GM21737 (cell line): ENCODE results near the gene SIVA1.

Experiments
- ATAC-seq: cut with Tn5 transposase; IDR thresholded peaks from one replicate; pipeline ENCODE4 v1.9.1; 2021; ENCODE audit warnings: mild to moderate bottlenecking, moderate library complexity; ENCODE audit not compliant: unreplicated experiment

Gene SIVA1

DNA sequence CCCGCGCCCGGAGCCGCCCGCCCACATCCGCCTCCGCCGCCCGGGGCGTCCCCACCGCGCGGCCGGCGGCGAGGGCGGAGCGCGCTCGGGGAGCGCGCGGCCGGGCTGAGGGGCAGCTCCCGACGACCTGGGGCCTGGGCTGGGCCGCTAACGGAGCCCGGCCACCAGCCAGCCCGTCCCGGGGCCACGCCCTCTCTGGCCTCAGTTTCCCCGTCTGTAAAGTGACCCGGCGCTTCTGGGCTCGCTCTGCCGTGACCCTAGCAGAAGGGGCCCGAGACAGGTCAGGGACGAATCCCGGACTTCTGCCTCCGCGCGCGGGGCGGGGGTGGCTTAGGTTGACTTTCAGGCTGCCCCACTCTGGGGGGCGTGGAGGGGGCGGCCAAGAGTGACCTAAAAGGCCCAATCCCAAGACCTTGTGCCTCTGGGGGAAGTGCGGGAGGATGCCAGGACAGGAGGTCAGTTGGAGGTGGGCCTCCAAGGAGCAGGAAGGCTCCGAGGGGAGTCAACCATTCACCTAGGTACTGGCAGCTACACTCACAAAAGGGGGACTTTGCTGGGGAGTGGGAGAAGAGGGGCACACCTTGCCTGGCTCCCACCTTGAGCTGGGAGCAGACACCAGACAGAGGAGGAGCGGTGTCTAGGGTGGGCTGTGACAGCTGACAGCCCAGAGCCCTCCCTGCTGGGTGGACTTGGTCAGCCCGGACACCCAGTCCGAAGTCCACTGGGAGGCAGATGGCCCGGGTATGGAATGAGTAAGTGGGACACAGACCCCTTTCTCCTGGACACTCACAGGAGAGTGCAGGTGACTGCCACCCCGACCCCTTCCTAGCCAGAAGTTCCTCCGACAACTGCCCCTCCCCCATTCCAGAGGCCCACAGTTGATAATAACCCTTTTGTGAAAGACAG lies 43.1 kb downstream of the SIVA1 start:
- peak; percentile 36 for ATAC-seq

DNA sequence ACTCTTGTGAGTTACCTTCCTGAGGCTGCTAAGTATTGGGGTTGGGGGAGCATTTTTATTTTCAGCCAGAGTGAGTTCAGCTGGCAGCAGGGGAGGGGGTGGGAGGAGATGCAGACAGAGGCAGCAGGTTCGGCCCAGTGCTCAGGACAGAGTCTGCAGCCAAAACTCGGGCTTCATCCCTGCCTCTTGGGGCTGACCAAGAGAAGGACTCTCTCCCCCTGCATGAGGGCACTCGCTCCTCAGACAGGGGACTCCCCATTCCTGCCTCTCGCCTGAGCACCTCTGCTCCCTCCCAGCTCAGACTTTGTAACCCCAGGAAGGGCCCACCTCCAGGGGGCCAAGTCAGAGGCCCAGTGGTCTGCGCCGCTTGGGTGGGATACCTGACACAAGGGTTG lies 43.7 kb downstream of the SIVA1 start:
- ATAC-seq = no peak

DNA sequence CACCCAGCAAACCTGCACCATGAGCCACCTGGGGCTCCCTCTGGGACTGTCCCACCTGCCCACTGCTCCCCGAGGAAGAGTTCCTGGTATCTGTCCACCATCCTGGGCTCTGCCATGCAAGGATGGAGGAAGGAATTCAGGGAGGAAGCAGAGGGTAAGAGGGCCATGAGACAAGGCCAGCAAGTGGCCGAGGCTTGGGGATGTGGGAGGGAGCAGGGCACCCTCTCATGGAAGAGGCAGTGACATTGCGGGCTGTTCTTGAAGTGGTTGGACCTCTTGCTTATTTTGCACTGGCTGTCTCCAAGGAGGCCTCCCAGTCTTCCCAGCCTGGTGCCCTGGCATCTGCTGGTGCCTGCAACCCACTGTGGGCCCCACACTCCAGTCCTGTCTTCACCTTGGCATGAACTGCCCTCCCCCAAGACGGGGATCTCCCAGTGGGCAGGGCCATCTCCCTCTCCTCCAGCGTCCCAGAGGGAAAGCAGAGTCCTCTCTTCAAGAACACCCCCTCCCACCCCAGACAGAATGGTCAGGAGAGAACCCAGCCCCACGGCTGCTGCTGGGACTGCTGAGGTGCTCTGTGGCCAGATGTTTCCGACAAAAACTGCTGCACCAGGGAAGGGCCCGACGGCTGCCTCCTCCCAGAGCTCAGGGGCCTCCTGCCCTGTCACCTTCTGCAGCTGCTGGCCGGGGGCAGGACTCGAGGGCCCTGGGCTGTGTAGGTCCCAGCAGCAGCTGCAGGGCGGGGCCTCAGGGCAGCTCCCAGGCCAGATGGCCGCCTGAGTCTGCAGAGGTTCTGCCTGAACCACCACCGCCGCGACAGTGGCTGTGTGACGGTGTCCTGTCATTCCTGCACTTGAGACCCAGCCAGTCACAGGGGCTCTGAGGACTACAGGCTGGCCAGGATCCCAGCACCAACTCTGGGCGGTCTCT lies 44.4 kb downstream of the SIVA1 start:
- ATAC-seq = no peak

DNA sequence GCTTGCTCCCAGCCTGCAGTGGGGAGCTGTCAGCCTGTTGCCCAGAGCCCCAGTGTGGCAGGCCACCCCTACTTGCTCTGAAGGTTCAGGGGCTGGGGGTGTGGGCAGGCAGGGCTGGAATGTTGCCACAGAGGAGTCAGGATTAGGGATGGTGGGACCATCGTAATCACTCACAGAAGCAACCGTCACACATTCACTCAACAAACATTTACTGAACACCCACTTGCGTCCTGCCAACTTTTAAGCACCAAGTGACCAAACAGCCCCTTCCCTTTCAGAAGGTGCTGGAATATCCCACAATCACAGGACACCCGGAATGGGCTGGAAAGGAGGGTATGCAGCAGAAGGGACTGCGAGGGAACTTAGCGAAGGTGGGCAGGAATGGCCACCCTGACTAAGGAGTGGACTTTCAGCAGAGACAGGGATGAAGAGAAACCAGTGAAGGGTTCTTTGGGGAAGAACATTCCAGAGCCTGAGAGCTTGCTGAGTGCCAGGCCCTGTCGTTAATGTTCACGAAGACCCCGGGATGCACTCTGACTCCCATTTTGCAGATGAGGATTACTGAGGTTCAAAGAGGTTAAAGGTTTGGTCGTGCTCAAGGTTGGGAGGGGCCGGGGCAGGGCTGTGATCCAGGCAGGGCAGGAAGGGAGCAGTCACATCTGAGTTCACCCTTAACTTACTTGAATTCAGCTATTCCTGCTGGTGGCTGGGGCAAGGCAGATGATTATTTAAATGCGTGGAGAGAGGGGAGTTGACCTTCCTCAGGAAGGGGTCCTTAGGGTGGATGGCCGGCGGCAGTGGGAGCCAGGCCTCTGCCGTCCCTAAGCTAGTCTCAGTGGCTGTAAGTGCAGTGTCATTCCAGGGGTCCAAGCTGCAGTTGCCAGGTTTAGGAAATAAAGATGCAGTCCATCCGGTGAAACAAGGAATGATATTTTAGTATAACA lies 45.6 kb downstream of the SIVA1 start:
- no peak for ATAC-seq

DNA sequence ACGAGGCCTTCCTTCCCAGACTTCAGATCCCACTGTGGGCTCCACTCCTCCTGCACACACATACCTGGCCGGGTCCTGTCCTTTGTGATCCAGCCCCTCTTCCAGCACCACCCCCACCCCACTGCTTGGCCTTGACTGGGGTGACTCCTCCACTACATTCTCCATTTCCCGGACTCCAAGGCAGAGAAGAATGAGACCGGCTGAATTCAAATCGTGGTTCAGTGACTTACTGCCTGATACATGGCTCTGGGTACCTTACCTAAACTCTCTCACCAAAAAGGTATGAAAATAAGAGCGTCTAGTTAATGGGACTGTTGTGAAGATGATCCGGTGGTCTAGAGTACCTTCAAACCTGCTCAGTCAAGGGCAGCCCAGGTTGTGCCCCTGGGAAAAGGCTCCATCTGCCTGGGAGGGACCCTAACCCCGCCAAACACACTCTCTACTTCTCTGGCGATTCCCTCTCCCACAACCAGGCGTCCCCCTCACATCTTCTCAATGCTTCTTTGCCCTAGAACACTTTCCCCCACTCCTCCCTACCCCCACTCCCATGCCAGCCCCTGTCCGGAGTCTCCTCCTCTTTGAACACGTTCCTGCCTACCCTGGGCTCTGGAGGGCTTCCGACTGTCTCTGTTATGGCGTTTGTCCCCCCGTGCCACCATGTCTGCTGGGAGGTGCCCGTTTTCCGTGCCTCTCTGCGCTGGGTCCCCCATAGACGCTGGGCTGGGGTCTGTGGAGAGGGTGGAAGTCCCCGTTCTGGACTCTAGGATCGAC lies 46.5 kb downstream of the SIVA1 start:
- no peak for ATAC-seq

DNA sequence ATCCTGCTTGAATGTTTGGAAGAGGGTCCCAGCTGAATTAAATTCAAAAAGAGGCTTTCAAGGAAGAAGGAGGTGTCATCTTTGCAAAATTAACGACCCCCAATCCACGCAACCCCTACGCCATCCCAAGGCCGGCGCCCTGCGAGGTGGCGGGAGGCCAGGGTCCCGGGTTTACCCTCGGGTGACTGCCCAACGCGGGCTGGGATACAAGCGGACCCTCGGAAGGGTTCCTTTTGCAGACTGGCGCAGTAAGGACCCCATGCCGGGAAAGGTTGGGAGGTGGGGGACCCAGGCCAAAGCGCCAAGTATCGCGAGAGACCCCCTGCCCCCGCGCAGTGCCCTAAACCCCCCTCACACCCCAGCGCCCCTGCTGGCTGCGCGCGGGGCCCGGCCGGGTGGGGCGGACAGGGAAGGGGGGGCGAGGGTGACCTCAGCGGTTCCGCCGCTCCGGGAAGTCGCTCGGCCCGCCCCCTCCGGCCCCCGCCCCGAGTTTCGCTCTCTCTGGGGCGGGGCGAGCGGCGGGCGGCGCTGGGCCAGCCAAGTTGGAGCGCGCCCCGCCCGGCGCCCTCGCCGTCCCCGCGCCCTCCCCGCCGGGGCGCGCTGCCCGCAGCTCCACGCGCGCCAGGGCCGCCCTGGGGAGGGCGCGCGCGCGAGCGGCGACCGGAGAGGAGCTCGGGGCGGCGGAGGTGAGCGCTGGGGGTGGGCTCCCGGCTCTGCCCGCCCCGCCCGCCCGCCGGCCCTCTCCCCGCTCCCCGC lies 47.2 kb downstream of the SIVA1 start:
- ATAC-seq = peak; percentile 50

DNA sequence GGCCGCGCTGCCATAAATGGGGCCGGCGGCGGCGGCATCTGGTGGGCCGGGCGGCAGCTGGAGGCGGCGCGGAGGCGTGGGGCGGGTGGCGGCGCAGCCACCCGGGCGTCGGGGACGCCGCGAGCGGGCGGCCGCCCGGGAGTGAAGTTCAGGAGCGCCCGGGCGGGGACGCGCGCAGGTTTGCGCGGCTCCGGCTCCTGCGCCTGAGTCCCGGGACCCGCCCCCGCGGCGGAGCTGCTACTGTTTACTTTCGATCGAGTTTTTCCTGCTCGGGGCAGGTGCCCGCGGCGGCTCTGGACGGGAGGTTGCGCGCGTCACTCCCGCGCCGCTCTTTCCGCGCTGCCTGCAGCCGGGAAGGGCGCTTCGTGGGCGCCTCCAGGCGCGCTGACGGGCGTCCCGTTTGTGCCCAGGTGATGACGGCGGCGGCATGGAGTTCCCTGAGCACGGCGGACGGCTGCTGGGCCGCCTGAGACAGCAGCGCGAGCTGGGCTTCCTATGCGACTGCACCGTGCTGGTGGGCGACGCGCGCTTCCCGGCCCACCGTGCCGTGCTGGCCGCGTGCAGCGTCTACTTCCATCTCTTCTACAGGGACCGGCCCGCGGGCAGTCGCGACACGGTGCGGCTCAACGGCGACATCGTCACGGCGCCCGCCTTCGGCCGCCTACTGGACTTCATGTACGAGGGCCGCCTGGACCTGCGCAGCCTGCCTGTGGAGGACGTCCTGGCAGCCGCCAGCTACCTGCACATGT lies 48.0 kb downstream of the SIVA1 start, which contains the start of gene ZBTB42:
Gene ZBTB42, plus strand, starts transcription at position 331 of the 749 bp plus-strand sequence. Its CDS starts 97 bp downstream, at position 428.
- ATAC-seq = peak; percentile 29

DNA sequence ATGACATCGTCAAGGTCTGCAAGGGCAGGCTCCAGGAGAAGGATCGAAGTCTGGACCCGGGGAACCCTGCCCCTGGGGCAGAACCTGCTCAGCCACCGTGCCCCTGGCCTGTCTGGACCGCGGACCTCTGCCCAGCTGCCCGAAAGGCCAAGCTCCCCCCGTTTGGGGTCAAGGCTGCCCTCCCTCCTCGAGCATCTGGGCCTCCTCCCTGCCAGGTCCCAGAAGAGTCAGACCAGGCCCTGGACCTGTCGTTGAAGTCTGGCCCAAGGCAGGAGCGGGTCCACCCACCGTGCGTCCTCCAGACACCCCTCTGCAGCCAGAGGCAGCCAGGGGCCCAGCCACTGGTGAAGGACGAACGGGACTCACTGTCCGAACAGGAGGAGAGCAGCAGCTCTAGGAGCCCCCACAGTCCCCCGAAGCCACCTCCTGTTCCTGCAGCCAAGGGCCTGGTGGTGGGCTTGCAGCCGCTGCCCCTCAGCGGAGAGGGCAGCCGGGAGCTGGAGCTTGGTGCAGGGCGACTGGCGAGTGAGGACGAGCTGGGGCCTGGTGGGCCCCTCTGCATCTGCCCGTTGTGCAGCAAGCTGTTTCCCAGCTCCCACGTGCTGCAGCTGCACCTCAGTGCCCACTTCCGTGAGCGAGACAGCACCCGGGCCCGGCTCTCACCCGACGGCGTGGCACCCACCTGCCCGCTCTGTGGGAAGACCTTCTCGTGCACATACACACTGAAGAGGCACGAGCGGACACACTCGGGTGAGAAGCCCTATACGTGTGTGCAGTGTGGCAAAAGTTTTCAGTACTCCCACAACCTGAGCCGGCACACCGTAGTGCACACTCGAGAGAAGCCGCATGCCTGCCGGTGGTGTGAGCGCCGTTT lies 48.8 kb downstream of the SIVA1 start:
- no peak for ATAC-seq

DNA sequence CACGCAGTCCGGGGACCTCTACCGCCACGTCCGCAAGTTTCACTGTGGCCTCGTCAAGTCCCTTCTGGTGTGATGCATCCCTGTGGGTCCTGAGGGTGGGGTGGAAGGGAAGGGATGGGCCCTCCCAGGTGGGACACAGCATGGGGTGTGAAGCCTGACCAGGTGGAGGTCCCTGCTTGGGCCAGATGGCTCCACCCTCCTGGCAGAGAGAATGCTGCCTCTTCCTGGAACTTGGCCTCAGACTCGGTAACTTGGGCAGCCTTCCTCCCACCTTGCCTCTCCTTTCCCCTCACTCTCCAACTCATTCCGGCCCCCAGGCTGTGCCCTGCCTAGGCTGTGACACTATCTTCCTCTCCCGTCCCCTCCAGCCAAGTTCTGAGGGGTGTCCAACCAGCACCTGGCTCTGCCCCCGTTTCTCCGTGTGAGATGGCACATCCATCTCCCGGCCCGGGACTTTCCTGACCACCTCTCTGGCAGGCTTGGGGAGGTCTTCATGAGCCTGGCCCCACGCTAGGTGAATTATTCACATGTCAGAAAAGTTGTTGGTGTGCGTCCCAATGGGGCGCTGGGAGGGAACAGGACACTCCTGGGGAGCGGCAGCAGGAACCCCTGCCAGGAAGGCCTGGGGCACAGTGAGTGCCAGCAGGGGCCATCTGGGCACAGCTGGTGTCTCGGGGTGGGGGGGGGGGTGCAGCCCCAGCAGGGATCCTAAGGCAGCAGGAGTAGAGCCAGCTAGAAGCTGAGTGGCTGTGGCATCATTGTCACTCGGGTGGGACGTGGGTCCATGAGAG lies 49.6 kb downstream of the SIVA1 start:
- no peak for ATAC-seq

DNA sequence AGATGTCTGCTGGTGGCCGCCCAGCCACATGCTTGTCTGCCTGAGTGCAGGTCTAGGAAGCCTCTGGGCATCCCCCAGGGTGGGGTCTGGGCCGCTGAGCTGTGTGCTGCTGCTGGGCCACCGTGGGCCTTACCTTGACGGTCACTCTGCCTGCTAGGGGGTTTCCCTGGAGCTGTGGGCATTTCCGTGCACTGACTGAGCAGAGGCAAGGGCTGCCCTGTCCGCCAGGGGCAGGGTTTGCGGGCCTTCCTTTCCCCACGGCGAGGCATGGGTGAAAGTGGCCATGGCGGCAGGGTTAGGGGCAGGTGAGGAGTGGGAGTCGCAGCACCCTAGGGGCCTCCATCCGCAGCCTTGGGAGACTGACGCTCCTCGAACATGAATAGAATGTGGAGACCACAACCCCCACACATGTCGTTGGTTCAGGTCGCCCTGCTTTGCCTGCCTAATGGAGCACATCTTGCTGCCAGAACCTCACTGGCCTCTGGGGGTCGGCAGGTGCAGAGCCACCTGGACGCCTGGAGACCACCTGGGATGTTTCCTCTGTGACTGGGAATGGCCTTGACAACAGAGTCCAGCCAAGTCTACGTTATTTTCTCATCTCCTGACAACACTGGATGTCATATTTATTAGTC lies 50.4 kb downstream of the SIVA1 start:
- no peak for ATAC-seq

DNA sequence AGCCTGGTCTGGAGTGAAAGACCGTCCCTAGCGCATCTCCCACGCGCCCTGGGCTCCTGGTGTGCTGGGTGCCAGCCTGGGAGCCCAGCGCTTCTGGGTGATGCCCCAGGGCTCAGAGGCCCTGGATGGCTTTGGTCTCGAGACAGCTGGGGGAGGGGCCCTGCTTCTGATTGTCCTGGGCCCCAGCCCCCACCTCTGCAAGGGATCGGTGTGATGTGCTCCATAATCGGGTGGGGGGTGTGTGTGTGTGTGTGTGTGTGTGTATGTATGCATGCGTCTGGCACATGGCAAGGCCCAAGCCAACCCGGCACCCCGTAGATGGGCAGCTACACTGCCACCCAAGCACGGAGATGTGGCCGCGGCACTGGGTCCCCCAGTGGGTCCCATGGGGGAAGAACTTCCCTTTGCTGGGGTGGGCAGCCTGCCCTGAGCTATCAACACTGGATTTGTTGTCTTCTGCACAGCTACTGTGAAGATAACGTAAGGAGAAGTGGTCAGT lies 51.0 kb downstream of the SIVA1 start:
- ATAC-seq = no peak

DNA sequence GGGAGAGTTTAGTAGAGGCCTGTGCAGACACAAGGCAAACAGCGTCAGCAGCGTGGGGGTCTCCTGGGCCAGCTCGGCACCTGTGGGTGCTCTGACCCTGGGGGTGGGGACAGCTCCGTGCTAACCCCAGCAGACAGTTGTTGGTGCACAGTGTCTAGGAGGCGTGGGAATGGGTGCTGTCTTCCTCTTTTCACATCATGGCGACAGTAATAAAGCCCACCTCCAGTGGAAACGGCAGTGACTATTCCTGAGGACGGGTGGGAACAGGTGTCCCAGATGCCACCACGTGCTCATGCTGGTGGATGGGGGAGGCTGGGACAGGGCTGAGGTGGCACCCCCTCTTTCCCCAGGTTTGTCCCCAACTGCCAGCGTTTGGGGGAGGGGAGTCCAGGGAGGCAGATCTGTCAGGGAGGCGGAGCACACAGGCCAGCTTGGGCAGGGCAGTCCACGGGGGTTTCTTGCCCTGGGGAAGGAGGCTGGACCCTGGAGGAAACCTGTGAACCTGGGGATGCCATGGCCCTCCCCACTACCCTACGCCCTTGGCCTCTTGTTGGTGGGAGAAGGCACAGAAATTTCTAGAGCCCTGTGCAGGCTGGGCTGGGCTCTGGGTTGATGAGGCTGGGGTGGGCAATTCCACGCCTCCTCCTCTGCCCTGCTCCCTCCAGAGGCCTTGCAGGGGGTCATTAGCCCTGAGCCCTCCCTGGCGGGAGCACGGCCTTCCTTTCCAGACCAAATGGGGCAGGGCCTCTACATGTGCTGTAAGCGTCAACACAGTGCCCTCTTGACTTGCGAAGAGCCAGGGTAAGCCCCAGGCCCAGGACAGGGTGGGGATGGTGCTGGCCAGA lies 51.8 kb downstream of the SIVA1 start:
- no peak for ATAC-seq

DNA sequence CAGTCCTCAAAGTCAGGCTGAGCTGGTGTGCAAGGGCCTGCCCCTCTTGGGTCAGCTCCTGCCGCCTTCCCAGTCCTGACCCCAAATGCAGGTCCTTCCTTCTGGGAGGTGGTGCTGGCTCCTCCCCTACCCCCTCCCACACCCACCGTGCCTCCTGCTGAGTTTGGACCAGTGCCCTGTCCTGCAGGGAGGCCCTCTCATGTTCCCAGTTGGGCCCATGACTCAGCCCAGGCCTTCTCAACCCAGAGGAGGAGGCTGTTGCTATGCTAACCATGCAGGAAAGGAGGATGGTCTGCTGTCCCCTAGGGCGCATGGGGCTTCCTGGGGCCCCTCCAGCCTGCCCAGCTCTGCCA lies 52.4 kb downstream of the SIVA1 start:
- no peak for ATAC-seq

DNA sequence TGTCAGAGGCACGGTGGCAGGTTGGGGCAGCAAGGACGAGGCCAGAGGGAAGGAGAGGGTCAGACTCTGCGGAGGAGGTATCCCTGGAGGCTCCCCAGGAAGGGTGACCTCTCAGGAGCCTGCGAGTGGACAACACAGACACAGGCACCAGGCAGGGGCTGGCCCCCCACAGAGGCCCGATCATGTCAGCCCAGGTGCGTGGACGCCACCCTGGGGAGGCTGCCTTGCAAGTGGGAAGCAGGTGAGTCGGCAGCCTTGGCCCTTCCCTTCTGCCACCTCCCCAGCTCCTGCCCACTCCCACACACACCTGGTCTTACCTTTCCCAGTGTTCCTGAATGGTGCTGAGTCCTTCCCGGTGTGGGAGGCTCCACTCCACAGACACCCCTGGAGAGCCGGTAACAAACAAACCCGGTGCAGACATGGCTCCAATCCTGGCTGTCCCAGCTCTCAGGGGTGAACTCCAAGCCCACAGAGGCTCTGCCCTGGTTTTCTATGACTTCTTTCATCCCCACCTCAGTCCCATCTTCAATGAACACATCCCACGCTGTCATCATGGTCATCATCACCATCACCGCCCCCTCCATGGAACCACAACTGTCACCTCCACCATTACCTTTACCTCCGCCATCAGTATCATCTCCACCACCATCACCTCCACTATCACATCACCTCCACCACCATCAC lies 53.1 kb downstream of the SIVA1 start:
- ATAC-seq = no peak
